Measurements from ENCODE around the gene AAK1. TPM values are rescaled to one million over a fixed set of nuclear protein-coding genes. Genes with fewer than 3 reads are reported as not detected.

The AAK1 gene
- total RNA-seq, 4 donors from 2014 or later: 42.5 to 55.9 (median 51.2) TPM

DNA sequence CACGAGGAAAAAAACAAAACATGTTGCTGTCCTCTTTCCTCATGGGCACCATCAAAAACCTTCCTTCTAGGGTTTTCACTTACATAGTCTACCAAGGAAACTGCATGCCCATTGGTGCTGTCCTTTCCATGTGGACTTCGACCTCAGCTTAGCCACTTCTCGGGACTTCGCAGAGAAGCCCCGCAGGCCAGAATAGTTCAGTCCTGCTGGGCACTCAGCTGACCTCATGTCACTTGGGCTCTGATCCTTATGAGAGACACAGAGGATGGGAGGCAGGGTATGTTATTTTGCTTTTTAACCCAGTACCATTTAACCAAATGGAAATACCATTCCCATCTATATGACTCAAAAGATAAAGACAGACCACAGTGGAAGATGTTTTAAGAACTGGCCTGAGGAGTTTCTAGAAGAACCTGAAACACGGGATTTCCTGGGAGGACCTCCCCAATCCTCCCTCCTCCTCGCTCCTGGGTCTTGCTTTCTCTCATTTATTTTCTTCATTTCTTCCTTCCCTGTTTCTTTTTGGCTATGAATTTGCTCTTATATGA is 28.4 kb downstream of the AAK1 start:
- TF ChIP-seq, protein P1, sequence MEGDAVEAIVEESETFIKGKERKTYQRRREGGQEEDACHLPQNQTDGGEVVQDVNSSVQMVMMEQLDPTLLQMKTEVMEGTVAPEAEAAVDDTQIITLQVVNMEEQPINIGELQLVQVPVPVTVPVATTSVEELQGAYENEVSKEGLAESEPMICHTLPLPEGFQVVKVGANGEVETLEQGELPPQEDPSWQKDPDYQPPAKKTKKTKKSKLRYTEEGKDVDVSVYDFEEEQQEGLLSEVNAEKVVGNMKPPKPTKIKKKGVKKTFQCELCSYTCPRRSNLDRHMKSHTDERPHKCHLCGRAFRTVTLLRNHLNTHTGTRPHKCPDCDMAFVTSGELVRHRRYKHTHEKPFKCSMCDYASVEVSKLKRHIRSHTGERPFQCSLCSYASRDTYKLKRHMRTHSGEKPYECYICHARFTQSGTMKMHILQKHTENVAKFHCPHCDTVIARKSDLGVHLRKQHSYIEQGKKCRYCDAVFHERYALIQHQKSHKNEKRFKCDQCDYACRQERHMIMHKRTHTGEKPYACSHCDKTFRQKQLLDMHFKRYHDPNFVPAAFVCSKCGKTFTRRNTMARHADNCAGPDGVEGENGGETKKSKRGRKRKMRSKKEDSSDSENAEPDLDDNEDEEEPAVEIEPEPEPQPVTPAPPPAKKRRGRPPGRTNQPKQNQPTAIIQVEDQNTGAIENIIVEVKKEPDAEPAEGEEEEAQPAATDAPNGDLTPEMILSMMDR (IDR thresholded peaks at IDR 0.05; ENCODE audit: low read depth): no peak

DNA sequence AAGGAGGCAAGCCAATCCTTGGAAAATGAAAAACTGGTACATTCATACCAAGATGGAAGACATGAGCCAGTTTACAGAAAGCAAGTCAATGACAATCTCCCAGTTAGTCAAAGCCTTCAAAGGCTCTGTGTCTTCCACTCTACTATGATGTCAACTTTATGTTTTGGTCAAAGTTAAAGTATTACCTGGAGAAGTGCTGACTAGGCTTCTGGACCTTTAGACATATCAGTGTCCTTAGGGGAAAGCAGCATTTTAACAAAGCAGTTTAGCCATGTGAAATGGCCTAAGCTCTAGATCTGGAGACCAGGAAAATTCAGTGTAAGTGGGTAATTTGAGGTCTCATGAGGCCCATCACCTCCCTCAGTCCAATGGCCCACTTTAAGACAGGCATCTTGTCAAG is 30.8 kb downstream of the AAK1 start:
- TF ChIP-seq, protein P1 (IDR thresholded peaks at IDR 0.05; ENCODE audit: low read depth): no peak

DNA sequence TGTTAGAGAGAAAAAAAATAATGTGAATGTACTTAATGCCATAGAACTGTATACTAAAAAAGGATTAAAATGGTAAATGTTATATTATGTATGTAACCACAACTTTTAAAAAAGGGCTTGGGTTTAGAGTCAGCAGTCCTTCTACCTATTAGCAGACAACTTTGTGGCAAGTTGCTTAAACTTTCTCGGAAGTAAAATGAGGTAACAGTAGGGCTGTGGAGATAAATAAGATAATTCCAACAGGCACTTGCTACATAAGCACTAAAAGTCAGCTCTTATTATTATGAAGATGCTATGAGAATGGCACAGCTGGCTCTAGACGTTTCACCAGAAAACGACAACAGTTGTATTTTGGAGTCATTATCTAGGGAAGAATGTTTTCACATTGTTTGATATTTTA is 31.3 kb downstream of the AAK1 start:
- TF ChIP-seq, protein P1 (IDR thresholded peaks at IDR 0.05; ENCODE audit: low read depth): no peak

DNA sequence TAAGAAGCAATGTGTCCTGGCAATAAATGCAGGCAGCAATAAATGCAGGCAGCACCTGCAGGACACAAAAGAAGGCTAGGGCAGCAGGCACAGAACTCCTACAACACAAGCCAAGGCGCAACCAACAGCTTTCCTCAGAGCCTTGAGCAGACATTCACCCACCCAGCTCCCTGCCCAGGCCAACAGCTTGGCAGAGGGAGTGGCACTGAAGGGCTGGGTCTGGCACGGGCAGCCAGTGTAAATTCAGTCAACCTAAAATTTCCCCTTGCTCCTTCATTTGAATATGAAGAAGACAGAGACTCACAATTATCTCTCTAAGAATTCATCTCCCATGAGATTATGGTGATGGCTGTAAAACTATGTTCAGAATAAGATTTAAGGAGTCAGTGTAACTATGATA is 35.4 kb downstream of the AAK1 start:
- TF ChIP-seq, protein P1 (IDR thresholded peaks at IDR 0.05; ENCODE audit: low read depth): no peak

DNA sequence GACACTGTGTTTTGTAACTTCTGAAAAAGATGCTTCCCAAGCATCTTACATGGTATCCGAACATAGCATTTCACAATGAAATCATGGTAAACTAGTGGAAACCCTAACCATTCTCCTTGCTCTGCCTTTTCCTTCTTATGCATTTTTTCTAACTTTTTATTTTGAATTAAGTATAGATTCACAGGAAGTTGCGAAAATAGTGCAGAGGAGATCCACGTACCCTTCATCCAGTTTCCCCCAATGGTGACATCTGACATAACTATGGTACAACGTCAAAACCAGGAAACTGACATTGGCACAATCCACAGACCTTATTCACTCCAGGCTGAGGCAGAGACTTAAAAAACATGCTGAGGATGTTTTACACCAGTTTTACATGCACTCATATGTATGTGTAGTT is 38.3 kb downstream of the AAK1 start:
- TF ChIP-seq, protein P1 (IDR thresholded peaks at IDR 0.05; ENCODE audit: low read depth): no peak

DNA sequence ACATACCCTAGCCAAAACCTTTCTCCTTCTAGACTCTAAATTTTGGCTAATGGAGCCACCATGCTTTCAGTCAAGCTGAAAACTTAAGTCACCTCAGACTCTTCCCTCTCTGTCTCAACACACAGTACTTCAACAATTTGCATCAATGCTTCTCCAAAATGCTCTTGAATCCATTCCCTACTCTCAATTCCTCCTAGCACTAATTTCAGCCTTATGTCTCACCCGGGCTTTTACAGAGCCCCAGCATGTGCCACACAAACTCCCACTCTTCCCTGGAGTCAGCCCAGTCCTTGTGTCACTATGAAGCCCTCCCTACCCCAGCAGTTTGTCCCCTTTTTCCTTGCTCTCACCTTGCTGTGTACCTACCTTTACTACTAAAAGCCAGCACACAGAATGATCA is 38.7 kb downstream of the AAK1 start:
- TF ChIP-seq, protein P1 (IDR thresholded peaks at IDR 0.05; ENCODE audit: low read depth): no peak

DNA sequence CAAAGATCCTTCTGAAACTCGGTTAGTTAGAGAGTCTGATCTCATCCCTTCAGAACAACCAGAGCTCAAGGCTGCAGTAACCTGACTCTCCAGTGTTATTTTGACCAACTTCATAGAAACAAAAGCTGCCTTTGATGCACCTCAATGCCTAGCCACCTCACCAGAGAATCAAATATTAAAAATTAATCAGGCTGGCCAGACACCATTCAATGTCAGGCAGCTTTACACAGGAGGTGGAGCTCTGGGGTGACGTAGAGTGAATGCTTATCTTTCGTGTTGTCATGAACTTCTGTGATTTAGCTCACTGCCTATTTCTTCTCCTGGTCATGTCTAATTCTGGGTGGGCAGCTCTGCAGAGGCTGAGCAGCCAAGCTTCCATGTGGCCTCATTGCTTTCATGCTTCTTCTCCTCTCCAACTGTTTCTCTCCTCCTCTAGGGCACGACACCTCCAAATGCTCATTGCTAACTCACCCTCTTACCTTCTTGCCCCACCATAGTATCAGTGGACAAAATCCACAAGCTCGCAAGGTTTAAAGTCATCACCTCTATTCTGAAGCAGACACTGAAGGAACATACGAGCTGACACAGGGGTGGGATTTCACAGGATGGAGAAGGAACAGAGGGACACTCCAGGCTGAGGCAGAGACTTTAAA is 39.4 kb downstream of the AAK1 start:
- TF ChIP-seq, protein P1 (IDR thresholded peaks at IDR 0.05; ENCODE audit: low read depth): no peak

All from subcutaneous adipose tissue (tissue), 4 donors.